Loucy (cell line): Measurements from ENCODE around the gene MRPL28.

ENCODE experiments used
- CTCF ChIP-seq: fragments of 200-600 bp; sonication (generic); conservative IDR thresholded peaks from 2 replicates; pipeline ENCODE4 v1.5.1; 2014; ENCODE audit warnings: mild to moderate bottlenecking, antibody characterized with exemption, low read length
- EZH2phosphoT487 ChIP-seq: fragments of 200-600 bp; IDR thresholded peaks from 2 replicates; pipeline ENCODE4 v1.6.1; 2018; ENCODE audit warnings: antibody characterized with exemption, mild to moderate bottlenecking, moderate library complexity, borderline replicate concordance

- TF ChIP-seq CTCF = no peak
- TF ChIP-seq EZH2phosphoT487 = no peak
Measured at GRCh38 chr16:360698-361336, 9.5 kb downstream of the MRPL28 start.
